ENCODE results near the gene PIK3C2G. TPM values are rescaled to one million over a fixed set of nuclear protein-coding genes. Genes with fewer than 3 reads are reported as not detected.

PIK3C2G gene
- total RNA-seq, 1 experiment from 2014 or later, result not detected

DNA sequence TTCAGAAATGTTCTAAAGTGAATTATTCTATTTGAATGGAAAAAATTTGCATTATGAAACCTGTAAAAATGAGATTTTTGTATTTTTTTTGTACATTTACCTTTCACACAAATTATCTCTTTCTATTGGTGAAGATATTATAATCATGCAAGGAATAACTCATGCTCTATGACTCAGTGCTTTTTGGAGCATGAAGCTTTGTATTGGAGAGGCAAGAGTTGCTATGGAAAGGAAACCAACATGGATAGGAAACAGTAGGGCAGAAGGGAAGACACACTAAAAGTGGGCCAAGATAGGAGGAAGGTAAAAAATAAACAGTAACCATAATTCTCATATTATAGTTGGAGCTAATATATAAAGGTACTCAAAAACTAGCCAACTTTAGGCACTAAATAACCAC is 397.5 kb downstream of the PIK3C2G start:
- Histone ChIP-seq H3K27ac (ENCODE audit: insufficient read length, low read depth, low read length) (no peak overlapping the region), H3K79me2 (ENCODE audit: insufficient read depth, low read length) (no peaks in the 10 kb centered on the region), H3K9me3 (ENCODE audit: control insufficient read depth, low read depth, low read length) (no peaks in the 10 kb centered on the region), H4K91ac (ENCODE audit: insufficient read length, low read depth, low read length) (no peak overlapping the region), H3K23ac (ENCODE audit: insufficient read length, low read depth, low read length) (no peak overlapping the region), H4K8ac (replicated peaks; ENCODE audit: insufficient read length, low read depth, low read length) (no peak overlapping the region), H2BK5ac (ENCODE audit: insufficient read length, low read length) (no peak overlapping the region), H3K23me2 (ENCODE audit: insufficient read length, low read depth, low read length, poor library complexity, severe bottlenecking) (no peaks in the 10 kb centered on the region), H3K9ac (ENCODE audit: extremely low read depth, insufficient read length, low read length) (no peak overlapping the region), H2BK12ac (ENCODE audit: insufficient read length, low read depth, low read length) (no peak overlapping the region), H3K14ac (ENCODE audit: insufficient read depth, low read length) (no peak overlapping the region), H3K4me2 (ENCODE audit: insufficient read depth, insufficient read length, low read length) (no peak overlapping the region), H4K20me1 (ENCODE audit: control insufficient read depth, insufficient read depth, insufficient read length) (no peaks in the 10 kb centered on the region), H2AK5ac (ENCODE audit: insufficient read length, low read length) (no peak overlapping the region), H3K4ac (ENCODE audit: low read depth, low read length) (no peak overlapping the region), H2BK120ac (ENCODE audit: low read depth, low read length, poor library complexity, severe bottlenecking) (no peak overlapping the region), H3K18ac (ENCODE audit: insufficient read length, low read depth, low read length) (no peak overlapping the region), H2BK15ac (ENCODE audit: low read depth, low read length) (no peak overlapping the region), H2BK20ac (ENCODE audit: low read depth, low read length, poor library complexity, severe bottlenecking) (no peak overlapping the region), H3T11ph (ENCODE audit: low read length) (no peak overlapping the region), H2AFZ (ENCODE audit: low read length) (no peak overlapping the region), H3K56ac (ENCODE audit: insufficient read length, low read depth, low read length) (no peak overlapping the region), H4K5ac (ENCODE audit: insufficient read length, low read depth, low read length) (no peak overlapping the region), H3K4me1 (ENCODE audit: insufficient read depth, low read length) (no peaks in the 10 kb centered on the region; the same call in 1 of the 2 replicates), H3K79me1 (ENCODE audit: insufficient read depth, low read depth, low read length, poor library complexity, severe bottlenecking) (no peaks in the 10 kb centered on the region), H3K27me3 (ENCODE audit: insufficient read depth, low read length) (no peaks in the 10 kb centered on the region)
- no peak for TF ChIP-seq CTCF (conservative IDR thresholded peaks at IDR 0.05)
- Mint-ChIP-seq H3K36me3 (ENCODE audit: insufficient read depth in 1 of 3, low read depth in 3 of 3) (peaks cover 0 to 10% (median 0%) of the 10 kb centered on the region in 3 experiments; a peak in 1 of 7 replicates), H3K4me1 (peaks cover 12 to 14% of the 10 kb centered on the region in 2 experiments), H3K27me3 (ENCODE audit: low read depth) (no peaks in the 10 kb centered on the region), H3K9me3 (peaks cover 4 to 10% of the 10 kb centered on the region in 2 experiments; a peak in 4 of 5 replicates), H3K27ac (no peak overlapping the region), H3K4me3 (no peak overlapping the region)
- DNase-seq, result no peak
